PFSK-1 (cell line): ENCODE data around the gene TBRG1.

Experiments used
- FOXP2 ChIP-seq: optimal IDR thresholded peaks from 2 replicates; pipeline ENCODE3; 2011; ENCODE audit warnings: borderline replicate concordance, control low read depth, inconsistent platforms; ENCODE audit not compliant: insufficient read depth; ENCODE audit errors: extremely low read length, extremely low read depth
- SIN3A ChIP-seq: IDR thresholded peaks from 2 replicates; pipeline ENCODE4 v1.6.1; 2012; ENCODE audit warnings: mild to moderate bottlenecking, low read length, moderate library complexity, borderline replicate concordance; ENCODE audit not compliant: insufficient read depth

DNA sequence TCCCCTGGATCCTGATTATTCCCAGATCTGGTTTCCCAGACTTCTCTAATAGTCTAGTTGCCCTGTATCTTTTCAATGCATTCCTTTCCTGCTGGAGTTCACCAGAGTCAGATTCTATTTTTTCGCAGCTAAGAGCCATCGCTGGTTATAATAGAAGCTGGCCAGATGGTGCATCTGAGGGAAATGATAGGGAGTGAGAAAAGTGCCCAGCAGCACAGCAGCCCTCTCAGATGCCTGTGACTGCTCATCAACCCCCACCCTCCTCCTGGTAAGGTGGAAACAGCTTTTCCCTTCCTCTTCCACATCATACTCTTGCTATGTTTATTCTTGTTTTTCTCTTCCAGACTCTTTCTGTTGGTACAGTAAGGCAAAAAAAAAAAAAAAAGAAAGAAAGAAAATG is 40.1 kb upstream of the TBRG1 start:
- TF ChIP-seq SIN3A (no peak), FOXP2 (no peak)
